Left kidney (tissue), 2 donors: ENCODE data around the gene BRMS1. TPM values are rescaled to one million over a fixed set of nuclear protein-coding genes. Genes with fewer than 3 reads are reported as not detected.
A peak's percentile ranks its signal among the peaks of the same experiment; 100 is the strongest.
"Not testable (repeated sequence)": the region's sequence is repeated elsewhere in the genome, so short reads cannot be mapped to it uniquely, and the experiment has no call there.

Experiments
- DNase-seq: peaks from one replicate; pipeline ENCODE4 v3.0.0-alpha.2; 2013
- polyA plus RNA-seq: library from polyadenylated mRNA; unstranded; fragments of 120-200 nt; gene quantifications from one replicate; pipeline ENCODE4 v1.2.1, GENCODE V29; 2013; ENCODE audit not compliant: insufficient read length

The BRMS1 gene
- polyA plus RNA-seq, 1 donor = 29.6 TPM

DNA sequence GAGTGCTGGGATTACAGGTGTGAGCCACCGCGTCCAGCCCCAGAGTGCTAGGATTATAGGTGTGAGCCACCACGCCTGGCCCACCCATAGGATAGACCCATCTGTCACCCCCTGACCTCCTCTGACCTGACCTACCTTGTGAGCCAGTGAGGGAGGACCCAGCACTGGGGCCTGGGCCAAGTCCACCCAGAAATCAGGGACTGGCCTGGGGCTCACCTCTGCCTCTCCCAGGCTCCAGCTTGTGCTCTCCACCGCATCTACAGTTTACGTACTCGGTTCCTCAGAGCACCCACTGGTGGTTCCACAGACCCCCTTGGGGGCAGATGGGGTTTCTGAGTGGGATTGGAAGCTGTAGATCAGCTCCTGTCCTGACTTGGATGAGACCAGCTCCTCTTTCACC lies 20.3 kb upstream of the BRMS1 start:
- DNase-seq = no peak

- no peak for DNase-seq
Observed at GRCh38 chr11:66363805-66364535, 19.1 kb upstream of the BRMS1 start.

- DNase-seq = no peak
Observed at GRCh38 chr11:66363187-66363601, 18.3 kb upstream of the BRMS1 start.

DNA sequence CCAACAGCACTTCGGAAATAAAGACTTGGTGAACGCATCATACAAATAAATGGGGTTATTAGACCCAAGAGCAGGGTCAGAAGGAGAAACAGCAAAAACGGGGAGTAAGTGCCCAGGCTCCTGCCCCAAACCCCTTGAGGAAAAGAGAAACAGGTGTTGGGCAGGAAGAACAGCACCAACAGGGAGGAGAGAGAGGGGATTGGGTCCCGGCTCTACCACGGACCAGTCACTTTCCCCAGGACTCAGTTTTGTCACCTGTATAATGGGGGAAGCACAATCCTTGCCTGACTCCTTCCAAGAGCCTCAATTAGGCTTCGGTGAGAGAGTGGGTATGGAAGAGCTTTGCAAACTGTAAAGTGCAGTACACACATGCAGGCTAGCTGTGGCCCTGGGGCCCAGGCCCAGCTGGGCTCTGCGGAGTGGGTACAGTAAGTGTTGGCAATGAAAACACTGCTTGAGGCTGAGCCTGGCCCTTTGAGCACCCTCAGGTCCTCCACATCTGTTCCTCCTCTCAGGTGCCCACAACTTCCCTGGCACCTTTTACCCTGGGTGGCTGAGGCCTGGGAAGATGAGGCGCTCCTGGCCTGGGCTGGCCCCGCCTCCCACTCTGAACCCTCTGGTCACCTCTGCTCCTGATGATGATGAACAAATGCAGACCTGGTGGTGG lies 17.7 kb upstream of the BRMS1 start:
- no peak for DNase-seq

GRCh38 chr11:66361502-66361941 lies 16.6 kb upstream of the BRMS1 start:
- no peak for DNase-seq

DNA sequence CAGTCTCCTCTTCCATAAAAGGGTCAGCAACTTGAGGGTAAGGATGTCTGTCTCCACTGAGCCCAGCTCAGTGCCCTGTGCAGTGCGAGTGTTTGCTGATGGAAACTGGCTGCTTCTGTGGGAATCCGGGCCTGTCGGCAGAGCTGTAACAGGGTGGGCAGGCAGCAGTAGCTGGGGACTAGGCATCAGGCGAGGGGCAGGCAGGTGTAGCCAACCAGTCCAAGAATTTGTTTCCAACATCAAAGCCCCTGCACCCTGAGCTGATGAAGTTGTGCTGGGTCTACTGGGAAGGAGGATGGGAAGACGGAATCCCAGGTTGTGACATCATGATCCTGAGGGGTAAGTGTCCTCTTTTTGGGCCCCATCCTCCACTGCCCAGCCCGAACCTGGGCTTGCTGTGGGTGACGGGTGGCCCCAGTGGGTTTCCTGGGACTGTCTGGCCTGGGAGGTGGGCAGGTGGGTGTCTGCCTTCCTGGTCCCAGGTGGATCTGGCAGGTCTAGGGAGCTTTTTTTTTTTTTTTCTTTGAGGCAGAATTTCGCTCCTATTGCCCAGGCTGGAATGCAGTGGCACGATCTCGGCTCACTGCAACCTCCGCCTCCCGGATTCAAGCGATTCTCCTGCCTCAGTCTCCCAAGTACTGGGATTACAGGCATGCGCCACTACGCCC lies 15.6 kb upstream of the BRMS1 start:
- DNase-seq = no peak

DNA sequence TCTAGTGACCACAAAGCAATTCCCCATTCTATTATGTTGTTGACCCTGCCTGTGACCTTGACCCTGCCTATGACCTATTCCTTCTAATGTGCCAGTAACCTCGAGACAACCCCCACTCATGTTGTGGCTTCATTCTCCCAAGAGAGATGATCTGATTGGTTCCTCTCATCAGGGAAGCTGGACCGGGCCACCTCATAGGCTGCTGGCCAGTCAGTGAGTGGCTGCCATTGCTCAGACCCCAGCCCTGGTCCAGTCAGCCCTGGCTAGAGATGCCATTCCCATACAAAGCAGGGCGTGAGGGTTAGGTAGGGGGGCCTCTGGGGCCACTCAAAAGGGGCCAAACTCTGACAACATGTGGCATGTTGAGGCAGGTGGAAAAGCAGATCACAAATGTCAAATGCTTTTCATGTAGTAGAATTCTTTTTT lies 14.8 kb upstream of the BRMS1 start:
- DNase-seq = no peak

GRCh38 chr11:66350560-66351235 lies 5.8 kb upstream of the BRMS1 start:
- DNase-seq = not testable (repeated sequence)

- DNase-seq = no peak
Observed at GRCh38 chr11:66349084-66349386, 4.1 kb upstream of the BRMS1 start.

GRCh38 chr11:66347425-66348276 lies 2.7 kb upstream of the BRMS1 start, which contains the start of gene B4GAT1:
B4GAT1 (minus strand) TSS chr11:66347629; CDS start chr11:66347545, 84 bp downstream.
- peak; percentile 94 for DNase-seq

GRCh38 chr11:66346476-66347424 lies 1.8 kb upstream of the BRMS1 start:
- no peak for DNase-seq

- no peak for DNase-seq
Observed at GRCh38 chr11:66345316-66345649, 379 bp upstream of the BRMS1 start.

- no peak for DNase-seq
Observed at GRCh38 chr11:66343176-66343575, 1.7 kb downstream of the BRMS1 start.

GRCh38 chr11:66341502-66342126 lies 3.3 kb downstream of the BRMS1 start:
- no peak for DNase-seq

DNA sequence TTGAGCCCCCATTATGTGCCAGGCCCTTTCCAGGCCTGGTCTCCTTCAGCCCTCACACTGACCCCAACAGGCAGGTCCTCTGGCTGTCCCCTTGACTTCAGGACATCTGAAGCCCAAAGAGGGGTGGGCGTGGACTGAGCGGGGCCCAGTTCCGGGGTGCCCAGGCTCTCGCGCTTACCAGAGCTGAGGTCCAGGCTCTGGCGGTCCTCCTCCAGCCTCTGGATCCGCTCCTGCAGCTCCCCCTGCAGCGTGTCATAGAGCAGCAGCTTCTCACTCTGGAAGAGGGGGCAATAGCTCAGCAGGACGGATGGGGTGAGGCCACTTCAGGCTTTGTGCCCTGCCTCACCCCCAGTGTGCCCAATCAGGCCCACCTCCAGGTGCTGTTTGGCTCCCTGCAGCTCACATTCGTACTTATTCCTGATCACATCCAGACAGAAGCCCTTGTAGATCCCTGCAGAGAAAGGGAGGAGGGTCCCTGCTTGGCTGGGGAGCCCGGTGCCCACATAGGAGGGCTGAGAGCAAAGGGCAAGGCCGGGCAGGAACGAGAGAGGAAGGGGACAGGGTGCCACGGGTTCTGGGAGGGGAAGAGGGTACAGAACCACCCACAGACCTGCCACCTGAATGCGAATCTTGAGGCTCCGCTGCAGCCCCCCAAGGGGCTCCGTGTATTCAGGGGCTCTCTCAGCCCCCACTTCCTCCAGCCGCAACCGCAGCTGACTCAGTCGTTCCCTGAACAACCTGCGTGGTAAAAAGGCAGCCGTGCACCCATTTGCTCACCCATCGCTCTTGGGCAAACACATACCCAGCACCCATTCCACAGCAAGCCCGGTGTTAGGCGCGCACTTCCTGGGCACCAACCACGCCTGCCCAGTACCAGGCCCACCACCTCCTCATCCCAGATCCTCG lies 4.1 kb downstream of the BRMS1 start:
- no peak for DNase-seq

DNA sequence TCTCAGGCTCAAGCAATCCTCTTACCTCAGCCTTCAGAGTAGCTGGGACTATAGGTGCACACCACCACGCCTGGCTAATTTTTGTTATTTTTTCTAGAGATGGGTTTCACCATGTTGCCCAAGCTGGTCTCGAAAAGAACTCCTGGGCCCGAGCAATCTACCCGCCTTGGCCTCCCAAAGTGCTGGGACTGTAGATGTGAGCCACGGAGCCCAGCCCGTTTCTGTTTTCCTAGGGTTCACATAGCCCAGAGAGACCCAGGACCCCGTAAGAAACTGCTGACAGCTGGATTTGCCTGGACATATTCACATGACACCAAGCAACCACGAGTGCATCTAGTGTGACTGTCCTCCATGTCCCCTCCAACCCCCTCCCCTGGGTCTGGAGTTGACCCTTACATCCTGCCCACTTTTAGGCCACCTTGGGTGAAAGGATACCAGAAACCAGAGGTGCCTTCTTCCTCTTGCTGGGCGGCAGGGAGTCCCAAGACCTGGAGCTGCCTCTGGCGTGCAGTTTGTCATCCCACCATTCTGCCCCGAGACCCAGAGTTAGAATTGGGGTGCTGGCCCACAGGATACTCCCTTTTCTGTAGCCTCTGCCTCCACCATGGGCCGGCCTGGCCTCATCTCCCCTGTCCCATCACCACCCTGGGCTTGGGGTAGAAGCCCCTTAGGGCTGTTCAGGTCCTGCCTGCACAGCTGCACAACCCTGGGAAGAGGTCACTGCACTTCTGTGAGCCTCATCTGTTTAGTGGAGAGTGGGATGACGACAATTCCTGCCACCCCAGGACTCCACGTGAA lies 5.0 kb downstream of the BRMS1 start:
- DNase-seq = no peak

DNA sequence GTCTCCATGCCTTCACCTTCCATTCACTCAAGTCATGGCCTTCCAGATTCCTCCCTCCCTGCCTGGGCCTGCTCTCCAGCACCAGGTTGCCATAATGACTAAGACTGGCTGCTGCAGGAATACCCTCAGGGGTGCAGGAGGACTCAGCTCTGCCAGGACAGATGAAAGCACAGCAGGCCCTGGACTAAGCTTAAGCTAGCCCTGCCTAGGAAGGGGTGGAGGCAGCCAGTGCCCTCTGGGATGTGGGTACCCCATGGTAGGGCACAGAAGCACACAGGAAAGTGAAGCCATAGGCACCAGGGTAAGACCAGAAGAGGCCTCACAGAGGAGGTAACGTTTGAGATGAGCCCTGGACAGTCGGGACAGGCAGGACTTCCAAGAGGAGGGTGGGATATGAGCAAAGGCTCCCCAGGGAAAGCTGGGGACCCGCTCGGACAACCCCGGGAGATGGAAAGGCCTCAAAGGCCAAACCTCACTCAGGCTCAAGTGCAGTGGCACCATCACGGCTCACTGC lies 5.7 kb downstream of the BRMS1 start:
- DNase-seq = no peak
